Measurements from ENCODE around the gene AMBN.

The AMBN gene

GRCh38 chr4:70654605-70655011 lies 62.6 kb downstream of the AMBN start:
- ATAC-seq (ENCODE audit: low read depth): no peak
- Histone ChIP-seq H3K4me1 (ENCODE audit: insufficient read depth, poor library complexity, severe bottlenecking) (no peaks in the 10 kb centered on the region), H3K27ac (ENCODE audit: poor library complexity, severe bottlenecking) (no peak overlapping the region), H3K36me3 (ENCODE audit: low read depth) (no peaks in the 10 kb centered on the region), H3K9me3 (ENCODE audit: severe bottlenecking) (no peaks in the 10 kb centered on the region), H3K27me3 (ENCODE audit: insufficient read depth, poor library complexity, severe bottlenecking) (no peaks in the 10 kb centered on the region), H3K4me3 (ENCODE audit: severe bottlenecking) (no peak overlapping the region)
- no peak for DNase-seq (ENCODE audit: low spot score)
- TF ChIP-seq, protein P1, sequence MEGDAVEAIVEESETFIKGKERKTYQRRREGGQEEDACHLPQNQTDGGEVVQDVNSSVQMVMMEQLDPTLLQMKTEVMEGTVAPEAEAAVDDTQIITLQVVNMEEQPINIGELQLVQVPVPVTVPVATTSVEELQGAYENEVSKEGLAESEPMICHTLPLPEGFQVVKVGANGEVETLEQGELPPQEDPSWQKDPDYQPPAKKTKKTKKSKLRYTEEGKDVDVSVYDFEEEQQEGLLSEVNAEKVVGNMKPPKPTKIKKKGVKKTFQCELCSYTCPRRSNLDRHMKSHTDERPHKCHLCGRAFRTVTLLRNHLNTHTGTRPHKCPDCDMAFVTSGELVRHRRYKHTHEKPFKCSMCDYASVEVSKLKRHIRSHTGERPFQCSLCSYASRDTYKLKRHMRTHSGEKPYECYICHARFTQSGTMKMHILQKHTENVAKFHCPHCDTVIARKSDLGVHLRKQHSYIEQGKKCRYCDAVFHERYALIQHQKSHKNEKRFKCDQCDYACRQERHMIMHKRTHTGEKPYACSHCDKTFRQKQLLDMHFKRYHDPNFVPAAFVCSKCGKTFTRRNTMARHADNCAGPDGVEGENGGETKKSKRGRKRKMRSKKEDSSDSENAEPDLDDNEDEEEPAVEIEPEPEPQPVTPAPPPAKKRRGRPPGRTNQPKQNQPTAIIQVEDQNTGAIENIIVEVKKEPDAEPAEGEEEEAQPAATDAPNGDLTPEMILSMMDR (IDR thresholded peaks at IDR 0.05; ENCODE audit: poor library complexity, severe bottlenecking): no peak

All from RWPE2 (cell line).